OCI-LY3 (cell line): Measurements from ENCODE around the gene ARID3C.

ENCODE experiments used
- H2AFZ ChIP-seq: fragments of 200-600, 300-600 bp; shearing (Covaris generic); 2 replicates; pipeline ENCODE4 v1.6.0; 2014; ENCODE audit warnings: antibody characterized with exemption, low read depth, low read length
- H3K27ac ChIP-seq: fragments of 200-600, 300-600 bp; sonication (generic); 2 replicates; pipeline ENCODE4 v1.5.1; 2014; ENCODE audit warnings: mild to moderate bottlenecking, low read length, moderate library complexity, mixed read lengths
- H3K27me3 ChIP-seq: fragments of 200-600, 300-600 bp; sonication (generic); 2 replicates; pipeline ENCODE4 v1.6.1; 2014; ENCODE audit warnings: low read depth, low read length, mixed read lengths
- H3K36me3 ChIP-seq: fragments of 200-600, 300-600 bp; sonication (generic); replicated peaks from 2 replicates; pipeline ENCODE3; 2014; ENCODE audit warnings: low read depth, low read length, mixed read lengths
- H3K4me1 ChIP-seq: fragments of 300-600, 200-600 bp; sonication (generic); 2 replicates; pipeline ENCODE4 v1.6.1; 2014; ENCODE audit warnings: low read length, mixed read lengths
- H3K4me2 ChIP-seq: fragments of 200-600, 300-600 bp; sonication (generic); 2 replicates; pipeline ENCODE4 v1.6.1; 2014; ENCODE audit warnings: low read length, mixed read lengths
- H3K4me3 ChIP-seq: fragments of 300-600, 200-600 bp; sonication (generic); 2 replicates; pipeline ENCODE4 v1.5.1; 2014; ENCODE audit warnings: antibody characterized with exemption, mild to moderate bottlenecking, low read length, moderate library complexity
- H3K79me2 ChIP-seq: fragments of 300-600, 200-600 bp; shearing (Covaris generic); 2 replicates; pipeline ENCODE4 v1.6.1; 2014; ENCODE audit warnings: mild to moderate bottlenecking, low read length, mixed read lengths
- H3K9ac ChIP-seq: fragments of 300-600, 200-600 bp; shearing (Covaris generic); 2 replicates; pipeline ENCODE4 v1.6.0; 2014; ENCODE audit warnings: mild to moderate bottlenecking, low read length, moderate library complexity
- H3K9me3 ChIP-seq: fragments of 200-600, 300-600 bp; shearing (Covaris generic); 2 replicates; pipeline ENCODE4 v1.6.1; 2014; ENCODE audit warnings: low read length, mixed read lengths; ENCODE audit not compliant: insufficient read depth
- H4K20me1 ChIP-seq: fragments of 200-600, 300-600 bp; sonication (generic); 2 replicates; pipeline ENCODE4 v1.6.1; 2016; ENCODE audit warnings: low read length, mixed read lengths; ENCODE audit not compliant: insufficient read depth
- EZH2phosphoT487 ChIP-seq: fragments of 200-600 bp; shearing (Covaris generic); IDR thresholded peaks from 2 replicates; pipeline ENCODE4 v1.6.1; 2018; ENCODE audit warnings: antibody characterized with exemption, mixed run types, low read depth
- TF ChIP-seq, protein P1 (sequence below): fragments of 200-600, 300-600 bp; sonication (generic); IDR thresholded peaks from 2 replicates; pipeline ENCODE4 v1.5.1; 2014; ENCODE audit warnings: antibody characterized with exemption, low read length, low read depth

The ARID3C gene

GRCh38 chr9:34620061-34620994 lies 8.5 kb downstream of the ARID3C start, which contains the start of gene DCTN3:
Gene DCTN3 (minus strand): TSS chr9:34620495. CDS start chr9:34620464, 31 bp downstream.
- no peaks in the 10 kb centered on the region for H3K27me3 ChIP-seq
- H4K20me1 ChIP-seq = no peaks in the 10 kb centered on the region
- H3K9me3 ChIP-seq = no peaks in the 10 kb centered on the region
- peak within 1 kb of the TSS; percentile 96 for H3K4me2 ChIP-seq
- H3K36me3 ChIP-seq = no peaks in the 10 kb centered on the region
- peak within 1 kb of the TSS; percentile 94 for H3K4me3 ChIP-seq
- no peak within 1 kb of the TSS for H3K27ac ChIP-seq
- TF ChIP-seq EZH2phosphoT487 = no peak
- TF ChIP-seq, protein P1, sequence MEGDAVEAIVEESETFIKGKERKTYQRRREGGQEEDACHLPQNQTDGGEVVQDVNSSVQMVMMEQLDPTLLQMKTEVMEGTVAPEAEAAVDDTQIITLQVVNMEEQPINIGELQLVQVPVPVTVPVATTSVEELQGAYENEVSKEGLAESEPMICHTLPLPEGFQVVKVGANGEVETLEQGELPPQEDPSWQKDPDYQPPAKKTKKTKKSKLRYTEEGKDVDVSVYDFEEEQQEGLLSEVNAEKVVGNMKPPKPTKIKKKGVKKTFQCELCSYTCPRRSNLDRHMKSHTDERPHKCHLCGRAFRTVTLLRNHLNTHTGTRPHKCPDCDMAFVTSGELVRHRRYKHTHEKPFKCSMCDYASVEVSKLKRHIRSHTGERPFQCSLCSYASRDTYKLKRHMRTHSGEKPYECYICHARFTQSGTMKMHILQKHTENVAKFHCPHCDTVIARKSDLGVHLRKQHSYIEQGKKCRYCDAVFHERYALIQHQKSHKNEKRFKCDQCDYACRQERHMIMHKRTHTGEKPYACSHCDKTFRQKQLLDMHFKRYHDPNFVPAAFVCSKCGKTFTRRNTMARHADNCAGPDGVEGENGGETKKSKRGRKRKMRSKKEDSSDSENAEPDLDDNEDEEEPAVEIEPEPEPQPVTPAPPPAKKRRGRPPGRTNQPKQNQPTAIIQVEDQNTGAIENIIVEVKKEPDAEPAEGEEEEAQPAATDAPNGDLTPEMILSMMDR = no peak
- no peaks in the 10 kb centered on the region for H3K79me2 ChIP-seq
- peak within 1 kb of the TSS; percentile 69 for H3K9ac ChIP-seq
- H3K4me1 ChIP-seq = peaks cover 12% of the 10 kb centered on the region
- peak within 1 kb of the TSS; percentile 97 for H2AFZ ChIP-seq

DNA sequence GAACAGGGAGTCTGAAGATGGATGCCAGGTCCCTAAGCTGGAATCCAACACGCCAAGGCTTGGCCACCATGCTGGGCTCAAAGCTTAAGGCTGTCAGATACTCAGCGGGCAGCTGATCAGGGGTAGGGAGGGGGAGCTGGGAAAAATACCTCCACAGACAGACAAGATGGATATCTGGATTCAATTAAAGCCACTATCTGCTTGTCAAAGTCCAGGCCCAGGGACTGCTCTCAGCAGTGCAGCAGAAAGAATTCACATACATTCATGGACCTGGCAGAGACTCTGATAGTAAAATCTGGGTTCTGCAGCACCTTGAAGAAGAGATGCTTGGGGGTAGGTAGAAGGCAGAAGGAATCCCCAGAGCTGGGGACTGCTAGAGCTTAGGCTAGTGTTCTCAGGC lies 13.7 kb downstream of the ARID3C start:
- Histone ChIP-seq H3K36me3 (peaks cover 6% of the 10 kb centered on the region), H3K4me3 (no peak overlapping the region), H2AFZ (no peak overlapping the region), H3K79me2 (peaks cover 13% of the 10 kb centered on the region), H3K9ac (no peak overlapping the region), H3K9me3 (no peaks in the 10 kb centered on the region), H3K4me2 (no peak overlapping the region), H4K20me1 (no peaks in the 10 kb centered on the region), H3K27me3 (no peaks in the 10 kb centered on the region), H3K4me1 (peaks cover 18% of the 10 kb centered on the region), H3K27ac (no peak overlapping the region)
- TF ChIP-seq, protein P1 = no peak
- no peak for TF ChIP-seq EZH2phosphoT487

- no peaks in the 10 kb centered on the region for H3K27me3 ChIP-seq
- H3K9me3 ChIP-seq = no peaks in the 10 kb centered on the region
- H3K36me3 ChIP-seq = peaks cover 10% of the 10 kb centered on the region
- H3K27ac ChIP-seq = peak overlapping the region; percentile 4; the same call in 1 of the 2 replicates
- H3K4me2 ChIP-seq = peak overlapping the region; percentile 96
- H3K4me3 ChIP-seq = peak overlapping the region; percentile 98
- peak overlapping the region; percentile 98 for H3K9ac ChIP-seq
- H3K4me1 ChIP-seq = peaks cover 11% of the 10 kb centered on the region
- peak overlapping the region; percentile 86; the same call in 1 of the 2 replicates for H2AFZ ChIP-seq
- no peak for TF ChIP-seq EZH2phosphoT487
- TF ChIP-seq, protein P1 = peak; percentile 82
- H4K20me1 ChIP-seq = no peaks in the 10 kb centered on the region
- peaks cover 13% of the 10 kb centered on the region for H3K79me2 ChIP-seq
Measured at GRCh38 chr9:34612788-34613390, 16.0 kb downstream of the ARID3C start.
